Measurements from ENCODE around the gene LPAR3.

LPAR3 gene

DNA sequence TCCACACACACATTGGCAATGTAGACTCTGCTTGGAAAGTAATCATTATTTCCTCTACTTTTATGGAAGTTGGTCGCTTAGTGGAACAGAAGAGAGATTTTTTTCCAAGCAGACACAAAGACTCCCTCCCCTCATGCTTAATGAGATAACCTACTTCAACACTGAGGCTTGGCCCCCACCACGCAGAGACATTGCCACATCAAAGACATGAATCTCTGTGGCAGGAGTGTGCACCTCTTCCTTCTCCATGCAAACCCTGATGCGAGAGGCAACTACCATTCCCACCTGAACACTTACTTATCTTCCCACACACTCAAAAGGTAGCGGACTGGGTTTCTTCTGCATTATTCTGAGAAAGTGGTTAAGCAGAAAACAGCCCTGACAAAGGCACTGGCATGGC, 37.3 kb upstream of the LPAR3 start:
- Histone ChIP-seq H3K4me2 (no peak overlapping the region), H3K27me3 (ENCODE audit: insufficient read depth, low read depth) (no peaks in the 10 kb centered on the region), H3K27ac (no peak overlapping the region), H3K9ac (no peak overlapping the region), H3K36me3 (ENCODE audit: insufficient read depth) (no peaks in the 10 kb centered on the region), H2AFZ (ENCODE audit: low read depth) (no peak overlapping the region), H4K20me1 (ENCODE audit: insufficient read depth) (no peaks in the 10 kb centered on the region), H3K79me2 (ENCODE audit: insufficient read depth, low read depth) (no peaks in the 10 kb centered on the region), H3K4me1 (ENCODE audit: low read depth, poor library complexity, severe bottlenecking) (no peaks in the 10 kb centered on the region), H3K4me3 (IDR thresholded peaks at IDR 0.05; ENCODE audit: insufficient read depth, low read depth, low read length) (no peak overlapping the region)
- TF ChIP-seq, protein P1, sequence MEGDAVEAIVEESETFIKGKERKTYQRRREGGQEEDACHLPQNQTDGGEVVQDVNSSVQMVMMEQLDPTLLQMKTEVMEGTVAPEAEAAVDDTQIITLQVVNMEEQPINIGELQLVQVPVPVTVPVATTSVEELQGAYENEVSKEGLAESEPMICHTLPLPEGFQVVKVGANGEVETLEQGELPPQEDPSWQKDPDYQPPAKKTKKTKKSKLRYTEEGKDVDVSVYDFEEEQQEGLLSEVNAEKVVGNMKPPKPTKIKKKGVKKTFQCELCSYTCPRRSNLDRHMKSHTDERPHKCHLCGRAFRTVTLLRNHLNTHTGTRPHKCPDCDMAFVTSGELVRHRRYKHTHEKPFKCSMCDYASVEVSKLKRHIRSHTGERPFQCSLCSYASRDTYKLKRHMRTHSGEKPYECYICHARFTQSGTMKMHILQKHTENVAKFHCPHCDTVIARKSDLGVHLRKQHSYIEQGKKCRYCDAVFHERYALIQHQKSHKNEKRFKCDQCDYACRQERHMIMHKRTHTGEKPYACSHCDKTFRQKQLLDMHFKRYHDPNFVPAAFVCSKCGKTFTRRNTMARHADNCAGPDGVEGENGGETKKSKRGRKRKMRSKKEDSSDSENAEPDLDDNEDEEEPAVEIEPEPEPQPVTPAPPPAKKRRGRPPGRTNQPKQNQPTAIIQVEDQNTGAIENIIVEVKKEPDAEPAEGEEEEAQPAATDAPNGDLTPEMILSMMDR (conservative IDR thresholded peaks at IDR 0.05; ENCODE audit: low read depth, low read length): no peak

DNA sequence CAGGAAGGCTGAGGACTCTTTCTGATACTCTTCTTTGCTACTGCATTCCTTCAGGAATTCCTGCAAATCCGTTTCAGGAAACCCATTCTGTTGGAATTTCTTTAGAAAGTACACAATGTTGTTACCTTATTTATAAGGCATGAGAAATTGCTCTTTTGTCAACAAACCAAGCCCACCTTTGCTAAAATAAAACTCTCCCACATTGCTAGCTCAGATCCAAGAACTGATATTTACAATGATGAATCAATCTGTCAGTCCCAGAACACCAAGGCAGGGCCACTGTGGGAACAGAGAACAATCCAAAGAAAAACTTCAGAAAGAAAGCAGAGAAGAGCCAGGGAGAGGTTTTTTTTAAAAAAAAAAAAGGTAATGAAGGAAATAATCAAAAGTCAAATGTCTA, 36.6 kb upstream of the LPAR3 start:
- H3K9ac ChIP-seq: no peak overlapping the region
- H3K27me3 ChIP-seq (ENCODE audit: insufficient read depth, low read depth): no peaks in the 10 kb centered on the region
- H3K36me3 ChIP-seq (ENCODE audit: insufficient read depth): no peaks in the 10 kb centered on the region
- TF ChIP-seq, protein P1 (conservative IDR thresholded peaks at IDR 0.05; ENCODE audit: low read depth, low read length): no peak
- no peak overlapping the region for H3K4me2 ChIP-seq
- H4K20me1 ChIP-seq (ENCODE audit: insufficient read depth): no peaks in the 10 kb centered on the region
- no peak overlapping the region for H3K4me3 ChIP-seq (IDR thresholded peaks at IDR 0.05; ENCODE audit: insufficient read depth, low read depth, low read length)
- H3K27ac ChIP-seq: no peak overlapping the region
- no peak overlapping the region for H2AFZ ChIP-seq (ENCODE audit: low read depth)
- no peaks in the 10 kb centered on the region for H3K79me2 ChIP-seq (ENCODE audit: insufficient read depth, low read depth)
- H3K4me1 ChIP-seq (ENCODE audit: low read depth, poor library complexity, severe bottlenecking): no peaks in the 10 kb centered on the region

DNA sequence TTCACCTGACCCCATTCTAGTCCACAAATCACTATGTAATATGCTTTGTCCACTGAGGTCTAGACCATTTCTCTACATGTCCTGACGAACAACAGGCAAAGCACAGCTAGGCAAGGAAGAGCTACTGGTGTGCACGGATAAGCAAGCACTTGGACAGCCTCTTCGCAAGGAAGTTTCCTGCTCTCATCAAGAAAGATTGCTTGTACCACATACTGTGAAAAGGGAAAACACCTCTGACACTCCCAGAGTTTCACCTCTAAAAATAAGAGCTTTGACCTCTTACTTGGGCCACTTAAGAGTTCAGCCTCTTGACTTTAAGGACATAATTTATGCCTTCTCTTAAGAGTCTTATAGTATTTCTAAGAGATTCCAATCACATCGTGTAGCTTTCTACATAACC, 36.0 kb upstream of the LPAR3 start:
- H2AFZ ChIP-seq (ENCODE audit: low read depth): no peak overlapping the region
- H3K4me2 ChIP-seq: no peak overlapping the region
- H3K36me3 ChIP-seq (ENCODE audit: insufficient read depth): no peaks in the 10 kb centered on the region
- H4K20me1 ChIP-seq (ENCODE audit: insufficient read depth): no peaks in the 10 kb centered on the region
- H3K79me2 ChIP-seq (ENCODE audit: insufficient read depth, low read depth): no peaks in the 10 kb centered on the region
- no peak overlapping the region for H3K27ac ChIP-seq
- TF ChIP-seq, protein P1 (conservative IDR thresholded peaks at IDR 0.05; ENCODE audit: low read depth, low read length): no peak
- no peak overlapping the region for H3K4me3 ChIP-seq (IDR thresholded peaks at IDR 0.05; ENCODE audit: insufficient read depth, low read depth, low read length)
- H3K27me3 ChIP-seq (ENCODE audit: insufficient read depth, low read depth): no peaks in the 10 kb centered on the region
- no peak overlapping the region for H3K9ac ChIP-seq
- H3K4me1 ChIP-seq (ENCODE audit: low read depth, poor library complexity, severe bottlenecking): no peaks in the 10 kb centered on the region

DNA sequence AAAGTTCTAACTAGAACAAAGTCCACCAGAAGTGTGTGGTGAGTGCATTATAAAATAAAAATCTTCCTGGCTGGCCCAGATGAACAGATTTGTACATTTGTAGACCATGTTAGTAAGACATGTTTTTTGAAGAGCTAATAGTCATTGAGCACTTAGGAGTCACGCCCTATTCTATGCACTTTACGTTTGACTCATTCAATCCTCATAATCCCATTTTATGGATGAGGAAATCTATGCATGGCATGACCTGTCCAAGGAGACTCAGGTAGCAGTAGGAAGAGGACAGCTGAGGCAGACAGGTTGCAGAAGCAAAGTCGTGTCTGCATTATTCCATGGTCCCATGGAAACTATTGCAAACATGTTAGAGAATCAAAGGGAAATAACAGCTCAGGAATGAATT, 30.3 kb upstream of the LPAR3 start:
- H3K4me2 ChIP-seq: no peak overlapping the region
- no peaks in the 10 kb centered on the region for H3K4me1 ChIP-seq (ENCODE audit: low read depth, poor library complexity, severe bottlenecking)
- no peaks in the 10 kb centered on the region for H3K79me2 ChIP-seq (ENCODE audit: insufficient read depth, low read depth)
- no peak overlapping the region for H2AFZ ChIP-seq (ENCODE audit: low read depth)
- H4K20me1 ChIP-seq (ENCODE audit: insufficient read depth): no peaks in the 10 kb centered on the region
- no peaks in the 10 kb centered on the region for H3K27me3 ChIP-seq (ENCODE audit: insufficient read depth, low read depth)
- no peak overlapping the region for H3K4me3 ChIP-seq (IDR thresholded peaks at IDR 0.05; ENCODE audit: insufficient read depth, low read depth, low read length)
- TF ChIP-seq, protein P1 (conservative IDR thresholded peaks at IDR 0.05; ENCODE audit: low read depth, low read length): no peak
- H3K36me3 ChIP-seq (ENCODE audit: insufficient read depth): no peaks in the 10 kb centered on the region
- H3K27ac ChIP-seq: no peak overlapping the region
- H3K9ac ChIP-seq: no peak overlapping the region

DNA sequence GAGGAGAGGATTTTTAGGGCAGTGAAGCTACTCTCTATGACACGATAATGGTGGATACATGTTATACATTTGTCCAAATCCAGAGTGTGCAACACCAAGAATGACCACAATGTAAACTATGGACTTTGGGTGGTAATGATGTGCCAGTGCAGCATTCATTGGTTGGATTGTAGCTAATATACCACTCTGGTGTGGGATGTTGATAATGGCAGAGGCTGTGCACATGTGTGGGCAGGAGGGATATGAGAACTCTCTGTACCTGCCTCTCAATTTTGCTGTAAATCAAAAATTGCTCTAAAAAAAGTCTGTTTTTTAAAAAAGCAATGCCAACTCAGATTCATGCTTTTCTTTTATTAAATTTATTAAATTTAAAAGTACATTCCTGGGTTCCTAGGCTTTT, 27.2 kb upstream of the LPAR3 start:
- Histone ChIP-seq H3K4me2 (no peak overlapping the region), H2AFZ (ENCODE audit: low read depth) (no peak overlapping the region), H3K4me1 (ENCODE audit: low read depth, poor library complexity, severe bottlenecking) (no peaks in the 10 kb centered on the region), H3K4me3 (IDR thresholded peaks at IDR 0.05; ENCODE audit: insufficient read depth, low read depth, low read length) (no peak overlapping the region), H3K27me3 (ENCODE audit: insufficient read depth, low read depth) (no peaks in the 10 kb centered on the region), H3K79me2 (ENCODE audit: insufficient read depth, low read depth) (no peaks in the 10 kb centered on the region), H3K27ac (no peak overlapping the region), H3K36me3 (ENCODE audit: insufficient read depth) (no peaks in the 10 kb centered on the region), H4K20me1 (ENCODE audit: insufficient read depth) (no peaks in the 10 kb centered on the region), H3K9ac (no peak overlapping the region)
- TF ChIP-seq, protein P1 (conservative IDR thresholded peaks at IDR 0.05; ENCODE audit: low read depth, low read length): no peak

All from KMS-11 (cell line).